Spinal cord (tissue), 10 donors: ENCODE measurements around the gene LYZL6. TPM values are rescaled to one million over a fixed set of nuclear protein-coding genes. Genes with fewer than 3 reads are reported as not detected.

Experiments
- DNase-seq, 6 donors: peaks; one replicate each; pipeline versions ENCODE4 v3.0.0 to v3.0.0-alpha.2; 2013 to 2015; ENCODE audit warnings: low spot score in 6 of 6, low read depth in 4 of 6
- H3K27ac ChIP-seq: one replicate; pipeline ENCODE4 v1.5.1; 2013; ENCODE audit warnings: low read depth, low read length, control low read depth
- H3K27me3 ChIP-seq: one replicate; pipeline ENCODE4 v1.6.1; 2013; ENCODE audit warnings: low read length; ENCODE audit not compliant: control insufficient read depth, insufficient read depth
- H3K36me3 ChIP-seq: one replicate; pipeline ENCODE4 v1.6.1; 2013; ENCODE audit warnings: low read length; ENCODE audit not compliant: control insufficient read depth, insufficient read depth
- H3K4me1 ChIP-seq: one replicate; pipeline ENCODE4 v1.6.1; 2013; ENCODE audit warnings: low read length; ENCODE audit not compliant: control insufficient read depth, insufficient read depth
- H3K4me3 ChIP-seq: one replicate; pipeline ENCODE4 v1.5.1; 2013; ENCODE audit warnings: low read depth, low read length, control low read depth
- H3K9me3 ChIP-seq: one replicate; pipeline ENCODE4 v1.6.1; 2013; ENCODE audit warnings: low read length; ENCODE audit not compliant: control insufficient read depth, insufficient read depth
- WGBS: methylation state at CpG from one replicate; pipeline ENCODE4 v1.1.5; 2013; ENCODE audit warnings: missing lambda C conversion rate; ENCODE audit not compliant: insufficient coverage; 5-methylcytosine and 5-hydroxymethylcytosine counted together
- long read RNA-seq, 4 donors: transcript quantifications; one replicate each; lab custom pipeline, GENCODE V29; 2026
- polyA plus RNA-seq, 2 donors: library from polyadenylated mRNA; unstranded; fragments of 120-200 nt; gene quantifications; one replicate each; pipeline ENCODE4 v1.2.1, GENCODE V29; 2013; ENCODE audit not compliant: insufficient read length in 2 of 2
- total RNA-seq, 2 donors: library from RNA; depleted of rRNA in 1 of 2; stranded (reverse); fragments of 120-200 nt in 1 of 2; fragments of >200 nt in 1 of 2; gene quantifications; one replicate each; pipeline versions ENCODE4 v1.2.3 to v1.2.4, GENCODE V29; 2013 to 2014
- donor health status: healthy.

Gene LYZL6
- total RNA-seq (not detected), polyA plus RNA-seq (not detected)
- long read RNA-seq, donor 1, result 0 reads
- long read RNA-seq, donor 2, result 0 reads
- long read RNA-seq, donor 3, result 0 reads
- long read RNA-seq, donor 4, result 0 reads

- DNase-seq, result no peak
- no peak within 1 kb of the TSS for H3K27ac ChIP-seq
- no peaks in the 10 kb centered on the region for H3K36me3 ChIP-seq
- H3K9me3 ChIP-seq, result no peaks in the 10 kb centered on the region
- H3K27me3 ChIP-seq, result no peaks in the 10 kb centered on the region
- 92% methylated on average over 2 of the region's 2 CpGs for WGBS
- no peak within 1 kb of the TSS for H3K4me3 ChIP-seq
- no peaks in the 10 kb centered on the region for H3K4me1 ChIP-seq
These were observed at the start of gene LYZL6 for GRCh38 chr17:35943537-35943936. LYZL6 (minus strand) TSS chr17:35943713; CDS start chr17:35939356, 4,357 bp downstream.

- Histone ChIP-seq H3K27me3 (no peaks in the 10 kb centered on the region), H3K4me1 (no peaks in the 10 kb centered on the region), H3K4me3 (no peak overlapping the region), H3K36me3 (no peaks in the 10 kb centered on the region), H3K27ac (no peak overlapping the region), H3K9me3 (no peaks in the 10 kb centered on the region)
- DNase-seq, result no peak
- 100% methylated on average over 1 of the region's 2 CpGs for WGBS
These were observed 47.6 kb upstream of the LYZL6 start for GRCh38 chr17:35991075-35991474.

GRCh38 chr17:35988164-35988563 lies 44.7 kb upstream of the LYZL6 start:
- no peaks in the 10 kb centered on the region for H3K4me1 ChIP-seq
- H3K4me3 ChIP-seq, result no peak overlapping the region
- H3K36me3 ChIP-seq, result no peaks in the 10 kb centered on the region
- no peaks in the 10 kb centered on the region for H3K9me3 ChIP-seq
- H3K27ac ChIP-seq, result no peak overlapping the region
- no peak for DNase-seq
- H3K27me3 ChIP-seq, result no peaks in the 10 kb centered on the region

GRCh38 chr17:35986643-35987042 lies 43.1 kb upstream of the LYZL6 start, which contains the start of gene CCL14:
CCL14 (minus strand) TSS chr17:35986729; CDS start chr17:35986649, 80 bp downstream.
- H3K27ac ChIP-seq, result no peak within 1 kb of the TSS
- 100% methylated on average over 1 of the region's 1 CpG for WGBS

GRCh38 chr17:35984140-35984539 lies 40.6 kb upstream of the LYZL6 start:
- no peak overlapping the region for H3K4me3 ChIP-seq
- no peaks in the 10 kb centered on the region for H3K9me3 ChIP-seq
- H3K4me1 ChIP-seq, result no peaks in the 10 kb centered on the region
- no peaks in the 10 kb centered on the region for H3K36me3 ChIP-seq
- WGBS, result 95% methylated on average over 5 of the region's 6 CpGs
- H3K27ac ChIP-seq, result no peak overlapping the region
- no peaks in the 10 kb centered on the region for H3K27me3 ChIP-seq
- DNase-seq, result no peak

More at GRCh38 chr17:35986643-35987042, 43.1 kb upstream of the LYZL6 start, which contains the start of gene CCL14:
- H3K9me3 ChIP-seq, result no peaks in the 10 kb centered on the region
- no peak within 1 kb of the TSS for H3K4me3 ChIP-seq
- no peaks in the 10 kb centered on the region for H3K4me1 ChIP-seq
- H3K27me3 ChIP-seq, result no peaks in the 10 kb centered on the region
- H3K36me3 ChIP-seq, result no peaks in the 10 kb centered on the region
- DNase-seq, result no peak

GRCh38 chr17:35982409-35983191 lies 39.1 kb upstream of the LYZL6 start:
- no peak for DNase-seq
- H3K27me3 ChIP-seq, result no peaks in the 10 kb centered on the region

GRCh38 chr17:35981908-35982330 lies 38.4 kb upstream of the LYZL6 start:
- no peaks in the 10 kb centered on the region for H3K9me3 ChIP-seq
- H3K4me3 ChIP-seq, result no peak overlapping the region
- no peak overlapping the region for H3K27ac ChIP-seq
- no peaks in the 10 kb centered on the region for H3K27me3 ChIP-seq
- 88% methylated on average over 3 of the region's 4 CpGs for WGBS
- no peak for DNase-seq
- no peaks in the 10 kb centered on the region for H3K36me3 ChIP-seq
- no peaks in the 10 kb centered on the region for H3K4me1 ChIP-seq

More at GRCh38 chr17:35982409-35983191, 39.1 kb upstream of the LYZL6 start:
- H3K4me1 ChIP-seq, result no peaks in the 10 kb centered on the region
- no peak overlapping the region for H3K4me3 ChIP-seq
- H3K27ac ChIP-seq, result no peak overlapping the region
- WGBS, result 100% methylated on average over 2 of the region's 3 CpGs
- no peaks in the 10 kb centered on the region for H3K9me3 ChIP-seq
- H3K36me3 ChIP-seq, result no peaks in the 10 kb centered on the region

GRCh38 chr17:35981246-35981645 lies 37.7 kb upstream of the LYZL6 start, which contains the start of gene CCL16:
CCL16 (minus strand) TSS chr17:35981497; CDS start chr17:35981420, 77 bp downstream.
- Histone ChIP-seq H3K9me3 (no peaks in the 10 kb centered on the region), H3K36me3 (no peaks in the 10 kb centered on the region), H3K27ac (no peak within 1 kb of the TSS), H3K4me1 (no peaks in the 10 kb centered on the region), H3K27me3 (no peaks in the 10 kb centered on the region), H3K4me3 (no peak within 1 kb of the TSS)
- no peak for DNase-seq
- WGBS, result 87% methylated on average over 8 of the region's 12 CpGs

- H3K36me3 ChIP-seq, result no peaks in the 10 kb centered on the region
- H3K4me1 ChIP-seq, result no peaks in the 10 kb centered on the region
- no peak for DNase-seq
- H3K4me3 ChIP-seq, result no peak overlapping the region
- no CpG with 5 or more reads among the region's 3 CpGs for WGBS
- H3K9me3 ChIP-seq, result no peaks in the 10 kb centered on the region
- H3K27ac ChIP-seq, result no peak overlapping the region
- no peaks in the 10 kb centered on the region for H3K27me3 ChIP-seq
These were observed 34.8 kb upstream of the LYZL6 start for GRCh38 chr17:35978346-35978745.

- Histone ChIP-seq H3K27me3 (no peaks in the 10 kb centered on the region), H3K9me3 (no peaks in the 10 kb centered on the region), H3K27ac (no peak overlapping the region), H3K4me3 (no peak overlapping the region), H3K36me3 (no peaks in the 10 kb centered on the region), H3K4me1 (no peaks in the 10 kb centered on the region)
- 99% methylated on average over 7 of the region's 7 CpGs for WGBS
- DNase-seq, result no peak
These were observed 34.0 kb upstream of the LYZL6 start for GRCh38 chr17:35977509-35977908.
